ENCODE data around the gene ACBD6.

DNA sequence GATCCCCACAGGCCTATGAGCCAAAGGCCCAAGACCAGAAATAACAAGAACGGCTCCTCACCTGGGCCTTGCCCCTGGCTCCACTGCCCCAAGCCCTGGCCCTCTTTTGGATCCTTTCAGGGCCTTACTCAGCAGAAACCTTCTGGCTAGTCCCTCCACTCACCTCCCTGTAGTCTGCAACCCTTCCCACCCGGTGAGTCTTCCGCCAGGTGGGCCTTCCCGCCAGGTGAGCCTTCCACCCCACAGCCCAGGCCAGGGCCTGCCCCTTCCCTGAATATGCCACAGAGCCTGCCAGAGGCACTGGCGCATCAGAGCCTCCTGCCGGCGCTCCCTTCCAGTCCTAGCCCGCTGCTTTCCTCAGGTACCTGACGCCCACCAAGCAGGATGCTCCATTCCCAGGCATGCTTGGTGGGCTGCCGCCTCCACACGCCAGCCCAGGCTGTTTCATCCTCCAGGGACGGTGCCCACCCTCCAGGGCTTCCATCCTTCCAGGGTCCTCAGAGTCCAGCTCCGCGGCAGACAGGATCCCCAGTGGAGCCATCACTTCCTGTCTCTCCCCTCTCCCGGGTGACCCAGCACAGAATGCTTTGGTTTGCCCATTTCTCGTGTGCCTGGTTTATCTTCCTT is 251.4 kb downstream of the ACBD6 start:
- TF ChIP-seq, protein P1, sequence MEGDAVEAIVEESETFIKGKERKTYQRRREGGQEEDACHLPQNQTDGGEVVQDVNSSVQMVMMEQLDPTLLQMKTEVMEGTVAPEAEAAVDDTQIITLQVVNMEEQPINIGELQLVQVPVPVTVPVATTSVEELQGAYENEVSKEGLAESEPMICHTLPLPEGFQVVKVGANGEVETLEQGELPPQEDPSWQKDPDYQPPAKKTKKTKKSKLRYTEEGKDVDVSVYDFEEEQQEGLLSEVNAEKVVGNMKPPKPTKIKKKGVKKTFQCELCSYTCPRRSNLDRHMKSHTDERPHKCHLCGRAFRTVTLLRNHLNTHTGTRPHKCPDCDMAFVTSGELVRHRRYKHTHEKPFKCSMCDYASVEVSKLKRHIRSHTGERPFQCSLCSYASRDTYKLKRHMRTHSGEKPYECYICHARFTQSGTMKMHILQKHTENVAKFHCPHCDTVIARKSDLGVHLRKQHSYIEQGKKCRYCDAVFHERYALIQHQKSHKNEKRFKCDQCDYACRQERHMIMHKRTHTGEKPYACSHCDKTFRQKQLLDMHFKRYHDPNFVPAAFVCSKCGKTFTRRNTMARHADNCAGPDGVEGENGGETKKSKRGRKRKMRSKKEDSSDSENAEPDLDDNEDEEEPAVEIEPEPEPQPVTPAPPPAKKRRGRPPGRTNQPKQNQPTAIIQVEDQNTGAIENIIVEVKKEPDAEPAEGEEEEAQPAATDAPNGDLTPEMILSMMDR (IDR thresholded peaks at IDR 0.05): no peak
- TF ChIP-seq ZFX (IDR thresholded peaks at IDR 0.05; ENCODE audit: borderline replicate concordance): no peak

Data from 22Rv1 (cell line).